WTC11 (cell line): ENCODE measurements around the gene ZNF436.
"Not testable (repeated sequence)": the region's sequence is repeated elsewhere in the genome, so short reads cannot be mapped to it uniquely, and the experiment has no call there.

ENCODE experiments used
- FOXK1 ChIP-seq: sonication (generic); formaldehyde crosslinking; IDR thresholded peaks from 2 replicates; pipeline ENCODE4 v1.8.0; 2022; ENCODE audit warnings: mild to moderate bottlenecking, moderate library complexity, missing genetic modification reagents
- JUN ChIP-seq: sonication (generic); formaldehyde crosslinking; IDR thresholded peaks from 2 replicates; pipeline ENCODE4 v1.8.0; 2023; ENCODE audit warnings: mild to moderate bottlenecking, missing genetic modification reagents
- ZNF219 ChIP-seq: sonication (generic); formaldehyde crosslinking; IDR thresholded peaks from 2 replicates; pipeline ENCODE4 v1.8.0; 2023; ENCODE audit warnings: missing genetic modification reagents, mild to moderate bottlenecking, borderline replicate concordance
- ZNF425 ChIP-seq: fragments of 250-450 bp; sonication (Bioruptor Pico); conservative IDR thresholded peaks from 2 replicates; pipeline ENCODE4 v1.9.0; 2021; ENCODE audit warnings: mild to moderate bottlenecking
- TF ChIP-seq, protein P1 (sequence below): fragments of 200-600 bp; IDR thresholded peaks from 2 replicates; pipeline ENCODE4 v1.8.0; 2022; ENCODE audit warnings: antibody characterized with exemption

GRCh38 chr1:23310280-23310679 lies 59.4 kb downstream of the ZNF436 start:
- TF ChIP-seq, protein P1, sequence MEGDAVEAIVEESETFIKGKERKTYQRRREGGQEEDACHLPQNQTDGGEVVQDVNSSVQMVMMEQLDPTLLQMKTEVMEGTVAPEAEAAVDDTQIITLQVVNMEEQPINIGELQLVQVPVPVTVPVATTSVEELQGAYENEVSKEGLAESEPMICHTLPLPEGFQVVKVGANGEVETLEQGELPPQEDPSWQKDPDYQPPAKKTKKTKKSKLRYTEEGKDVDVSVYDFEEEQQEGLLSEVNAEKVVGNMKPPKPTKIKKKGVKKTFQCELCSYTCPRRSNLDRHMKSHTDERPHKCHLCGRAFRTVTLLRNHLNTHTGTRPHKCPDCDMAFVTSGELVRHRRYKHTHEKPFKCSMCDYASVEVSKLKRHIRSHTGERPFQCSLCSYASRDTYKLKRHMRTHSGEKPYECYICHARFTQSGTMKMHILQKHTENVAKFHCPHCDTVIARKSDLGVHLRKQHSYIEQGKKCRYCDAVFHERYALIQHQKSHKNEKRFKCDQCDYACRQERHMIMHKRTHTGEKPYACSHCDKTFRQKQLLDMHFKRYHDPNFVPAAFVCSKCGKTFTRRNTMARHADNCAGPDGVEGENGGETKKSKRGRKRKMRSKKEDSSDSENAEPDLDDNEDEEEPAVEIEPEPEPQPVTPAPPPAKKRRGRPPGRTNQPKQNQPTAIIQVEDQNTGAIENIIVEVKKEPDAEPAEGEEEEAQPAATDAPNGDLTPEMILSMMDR: not testable (repeated sequence)
- not testable (repeated sequence) for TF ChIP-seq JUN; ZNF219 (CRISPR knock-in tag); FOXK1; ZNF425 (CRISPR knock-in tag)
